ENCODE data around the gene SPRYD7.

- TF ChIP-seq MAX (IDR thresholded peaks at IDR 0.05) (no peak), CREB1 (IDR thresholded peaks at IDR 0.05) (no peak), SP1 (IDR thresholded peaks at IDR 0.05; ENCODE audit: low read depth, low read length) (no peak), CTCF (IDR thresholded peaks at IDR 0.05; ENCODE audit: control extremely low read depth in 1 of 3, insufficient read depth in 1 of 3, low read depth in 1 of 3, low read length in 3 of 3) (peak; percentile 38 to 47 (median 41); a peak in 3 of 4 replicates), NRF1 (IDR thresholded peaks at IDR 0.05; ENCODE audit: low read depth, low read length) (no peak), USF2 (IDR thresholded peaks at IDR 0.05; ENCODE audit: low read length) (no peak), YY1 (IDR thresholded peaks at IDR 0.05; ENCODE audit: low read depth, low read length) (no peak)
Measured at GRCh38 chr13:49908637-49909036, 27.5 kb downstream of the SPRYD7 start.

All from H1 (cell line).